ENCODE data around the gene ZNF8. TPM values are rescaled to one million over a fixed set of nuclear protein-coding genes. Genes with fewer than 3 reads are reported as not detected.

ZNF8 gene
- polyA plus RNA-seq, 1 donor from 2014 or later, result 5.5 TPM

DNA sequence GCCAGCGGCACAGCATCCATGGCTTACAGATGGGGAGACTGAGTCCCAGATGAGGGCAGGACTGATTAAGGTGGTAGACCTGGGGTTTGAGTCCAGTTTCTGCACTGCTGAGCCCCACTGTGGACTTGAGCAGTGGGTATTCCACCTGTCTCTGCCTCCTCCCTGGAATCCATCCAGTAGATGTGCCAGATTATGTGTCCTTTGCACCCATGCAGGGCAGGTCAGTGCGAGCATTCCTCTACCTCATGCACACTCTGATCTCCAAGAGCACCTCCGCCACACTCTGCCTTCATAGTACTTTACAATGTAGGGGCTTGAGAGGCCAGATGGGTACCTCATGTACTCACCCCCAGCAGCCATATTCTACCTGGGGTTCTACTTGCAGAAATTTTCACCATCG is 58.1 kb downstream of the ZNF8 start:
- Histone ChIP-seq H3K4me2 (ENCODE audit: low read length) (no peak overlapping the region), H4K20me1 (ENCODE audit: insufficient read depth) (no peaks in the 10 kb centered on the region), H3K9me2 (ENCODE audit: insufficient read depth, low read length) (no peaks in the 10 kb centered on the region), H3K9ac (ENCODE audit: low read length) (no peak overlapping the region), H3K36me3 (ENCODE audit: insufficient read depth, low read length) (peaks cover 10% of the 10 kb centered on the region), H3K27me3 (ENCODE audit: insufficient read depth, low read depth, low read length) (no peaks in the 10 kb centered on the region), H3K9me3 (ENCODE audit: low read length) (no peaks in the 10 kb centered on the region), H3K4me3 (ENCODE audit: low read length) (no peak overlapping the region), H3F3A (ENCODE audit: insufficient read depth, low read length, poor library complexity, severe bottlenecking) (no peaks in the 10 kb centered on the region), H3K79me2 (replicated peaks; ENCODE audit: insufficient read depth, low read length) (no peaks in the 10 kb centered on the region), H2AFZ (ENCODE audit: low read depth, low read length) (no peak overlapping the region), H3K27ac (ENCODE audit: low read length) (no peak overlapping the region)
- no peak for TF ChIP-seq POLR2AphosphoS5 (IDR thresholded peaks at IDR 0.05)
- no peak for TF ChIP-seq MXI1 (conservative IDR thresholded peaks at IDR 0.05; ENCODE audit: poor library complexity, severe bottlenecking)
- TF ChIP-seq SMC3 (conservative IDR thresholded peaks at IDR 0.05; ENCODE audit: poor library complexity), result no peak
- TF ChIP-seq CTCF (IDR thresholded peaks at IDR 0.05; ENCODE audit: poor library complexity, severe bottlenecking), result no peak
- TF ChIP-seq EP300 (conservative IDR thresholded peaks at IDR 0.05; ENCODE audit: poor library complexity, severe bottlenecking), result no peak
- no peak for TF ChIP-seq EZH2 (IDR thresholded peaks at IDR 0.05; ENCODE audit: borderline replicate concordance, insufficient read depth, low read length, poor library complexity, severe bottlenecking)
- TF ChIP-seq RAD21 (conservative IDR thresholded peaks at IDR 0.05), result no peak
- TF ChIP-seq REST (IDR thresholded peaks at IDR 0.05; ENCODE audit: borderline replicate concordance), result no peak
- no peak for TF ChIP-seq TAF1 (IDR thresholded peaks at IDR 0.05; ENCODE audit: low read depth)

- Histone ChIP-seq H3K9me2 (ENCODE audit: insufficient read depth, low read length) (no peaks in the 10 kb centered on the region), H4K20me1 (ENCODE audit: insufficient read depth) (no peaks in the 10 kb centered on the region), H3K27me3 (ENCODE audit: insufficient read depth, low read depth, low read length) (no peaks in the 10 kb centered on the region), H3K36me3 (ENCODE audit: insufficient read depth, low read length) (peaks cover 10% of the 10 kb centered on the region), H2AFZ (ENCODE audit: low read depth, low read length) (no peak overlapping the region), H3K79me2 (replicated peaks; ENCODE audit: insufficient read depth, low read length) (no peaks in the 10 kb centered on the region), H3K9me3 (ENCODE audit: low read length) (no peaks in the 10 kb centered on the region), H3K9ac (ENCODE audit: low read length) (no peak overlapping the region), H3K4me2 (ENCODE audit: low read length) (no peak overlapping the region), H3K4me3 (ENCODE audit: low read length) (no peak overlapping the region), H3K27ac (ENCODE audit: low read length) (no peak overlapping the region), H3F3A (ENCODE audit: insufficient read depth, low read length, poor library complexity, severe bottlenecking) (no peaks in the 10 kb centered on the region)
- TF ChIP-seq POLR2AphosphoS5 (IDR thresholded peaks at IDR 0.05) (no peak), REST (IDR thresholded peaks at IDR 0.05; ENCODE audit: borderline replicate concordance) (no peak), TAF1 (IDR thresholded peaks at IDR 0.05; ENCODE audit: low read depth) (no peak), RAD21 (conservative IDR thresholded peaks at IDR 0.05) (no peak), EP300 (conservative IDR thresholded peaks at IDR 0.05; ENCODE audit: poor library complexity, severe bottlenecking) (no peak), CTCF (IDR thresholded peaks at IDR 0.05; ENCODE audit: poor library complexity, severe bottlenecking) (no peak), MXI1 (conservative IDR thresholded peaks at IDR 0.05; ENCODE audit: poor library complexity, severe bottlenecking) (no peak), EZH2 (IDR thresholded peaks at IDR 0.05; ENCODE audit: borderline replicate concordance, insufficient read depth, low read length, poor library complexity, severe bottlenecking) (no peak), SMC3 (conservative IDR thresholded peaks at IDR 0.05; ENCODE audit: poor library complexity) (no peak)
These were observed 59.6 kb downstream of the ZNF8 start for GRCh38 chr19:58338336-58338735.
